ENCODE results near the gene MSI2. TPM values are rescaled to one million over a fixed set of nuclear protein-coding genes. Genes with fewer than 3 reads are reported as not detected.

Gene MSI2
- total RNA-seq, 1 donor from 2014 or later = 21.1 TPM

DNA sequence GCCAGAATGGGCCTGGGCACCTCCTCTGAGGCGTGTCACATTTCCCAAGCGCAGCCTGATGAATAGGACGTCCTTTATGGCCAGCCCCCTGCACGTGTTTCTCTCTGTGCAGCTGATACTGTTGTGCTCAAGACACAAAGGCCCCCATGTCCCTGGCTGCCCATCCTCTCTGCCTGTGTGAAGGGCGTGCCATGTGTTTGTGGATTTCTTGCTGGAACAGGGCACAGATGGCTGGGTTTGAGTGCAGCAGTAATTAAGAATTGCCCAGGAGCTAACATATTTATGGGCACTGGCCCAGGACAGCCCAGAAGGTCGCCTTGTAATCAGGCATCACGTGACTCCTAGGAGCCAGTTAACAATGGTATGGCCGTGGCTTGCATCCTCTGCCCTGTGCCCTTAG, 307.6 kb downstream of the MSI2 start:
- Histone ChIP-seq H3K27me3 (ENCODE audit: control insufficient read depth, insufficient read depth, low read length) (no peaks in the 10 kb centered on the region), H3K4me3 (ENCODE audit: low read depth, low read length) (no peak overlapping the region), H3K36me3 (ENCODE audit: control insufficient read depth, insufficient read depth, low read length) (peaks cover 1% of the 10 kb centered on the region)
- FAIRE-seq (peak; percentile 83), DNase-seq (ENCODE audit: low read depth) (no peak)
- TF ChIP-seq CTCF (IDR thresholded peaks at IDR 0.05; ENCODE audit: insufficient read depth, low read length, severe bottlenecking) = no peak

DNA sequence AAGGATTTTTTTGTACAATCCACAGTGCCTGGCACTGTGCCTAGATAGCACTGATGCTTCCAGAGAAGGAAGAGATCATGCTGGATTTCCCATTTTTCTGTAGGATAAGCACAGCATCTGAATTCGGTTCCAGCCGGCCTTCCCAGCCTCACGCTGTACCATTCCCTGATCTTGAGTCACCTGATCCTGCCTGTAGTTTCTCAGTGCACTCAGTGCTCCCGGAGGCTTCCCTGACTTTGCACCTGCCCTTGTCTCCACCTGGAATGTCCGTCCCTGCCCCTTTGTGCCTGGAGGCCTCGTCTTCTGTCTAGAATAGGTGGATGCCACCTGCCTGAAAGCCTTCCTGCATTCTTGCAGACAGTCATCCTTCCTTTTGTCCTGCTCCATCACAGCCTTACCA, 308.9 kb downstream of the MSI2 start:
- no peak for TF ChIP-seq CTCF (IDR thresholded peaks at IDR 0.05; ENCODE audit: insufficient read depth, low read length, severe bottlenecking)
- DNase-seq (ENCODE audit: low read depth) (no peak), FAIRE-seq (no peak)
- Histone ChIP-seq H3K36me3 (ENCODE audit: control insufficient read depth, insufficient read depth, low read length) (peaks cover 1% of the 10 kb centered on the region), H3K27me3 (ENCODE audit: control insufficient read depth, insufficient read depth, low read length) (no peaks in the 10 kb centered on the region), H3K4me3 (ENCODE audit: low read depth, low read length) (no peak overlapping the region)

GRCh38 chr17:57566721-57567120, 310.4 kb downstream of the MSI2 start:
- TF ChIP-seq CTCF (IDR thresholded peaks at IDR 0.05; ENCODE audit: insufficient read depth, low read length, severe bottlenecking) = no peak
- H3K4me3 ChIP-seq (ENCODE audit: low read depth, low read length) = no peak overlapping the region
- DNase-seq (ENCODE audit: low read depth) (no peak), FAIRE-seq (no peak)
- no peaks in the 10 kb centered on the region for H3K27me3 ChIP-seq (ENCODE audit: control insufficient read depth, insufficient read depth, low read length)
- peaks cover 1% of the 10 kb centered on the region for H3K36me3 ChIP-seq (ENCODE audit: control insufficient read depth, insufficient read depth, low read length)

DNA sequence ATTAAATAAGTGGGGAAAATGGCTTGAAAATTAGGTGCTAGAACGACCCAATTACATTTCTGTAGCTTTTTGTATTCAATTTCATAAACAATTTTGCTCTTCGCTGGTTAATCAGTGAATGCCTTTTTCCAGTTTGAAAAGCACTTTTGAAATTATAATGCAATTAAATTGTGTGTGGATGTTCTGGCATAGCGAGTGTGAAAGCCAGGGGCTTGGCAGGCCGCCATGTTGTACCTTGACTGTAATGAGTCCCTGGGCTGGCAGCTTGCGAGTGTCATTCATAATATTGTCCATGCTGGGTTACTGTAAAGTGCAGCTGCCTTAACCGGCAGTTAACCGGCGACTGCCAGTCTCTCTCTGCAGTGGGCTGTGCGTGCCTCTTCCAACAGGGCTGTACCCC, 310.9 kb downstream of the MSI2 start:
- H3K4me3 ChIP-seq (ENCODE audit: low read depth, low read length) = no peak overlapping the region
- FAIRE-seq = no peak

DNA sequence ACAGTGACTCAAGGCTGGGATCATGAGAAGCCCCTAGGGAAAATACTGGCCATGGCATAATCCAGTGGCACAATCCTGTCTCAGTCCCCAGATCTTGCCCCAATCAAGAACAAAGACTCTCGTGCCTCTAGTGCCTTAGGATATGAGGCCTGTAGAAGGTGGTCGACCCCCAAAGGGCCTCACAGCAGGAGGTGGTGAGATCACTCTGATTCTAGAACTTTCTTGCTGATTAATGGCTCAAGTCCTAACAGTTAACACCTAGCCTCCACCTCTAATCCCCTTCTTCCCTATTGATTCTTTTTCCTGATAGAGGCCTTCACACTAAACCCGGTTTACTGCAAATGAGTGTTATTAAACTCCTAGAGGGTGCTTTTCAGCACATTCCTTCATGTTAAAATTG, 312.0 kb downstream of the MSI2 start:
- H3K4me3 ChIP-seq (ENCODE audit: low read depth, low read length) = no peak overlapping the region
- H3K36me3 ChIP-seq (ENCODE audit: control insufficient read depth, insufficient read depth, low read length) = no peaks in the 10 kb centered on the region
- H3K27me3 ChIP-seq (ENCODE audit: control insufficient read depth, insufficient read depth, low read length) = no peaks in the 10 kb centered on the region
- no peak for DNase-seq (ENCODE audit: low read depth)
- no peak for TF ChIP-seq CTCF (IDR thresholded peaks at IDR 0.05; ENCODE audit: insufficient read depth, low read length, severe bottlenecking)
- FAIRE-seq = no peak

More for the DNA sequence above, 310.9 kb downstream of the MSI2 start:
- H3K27me3 ChIP-seq (ENCODE audit: control insufficient read depth, insufficient read depth, low read length) = no peaks in the 10 kb centered on the region
- DNase-seq (ENCODE audit: low read depth) = no peak
- TF ChIP-seq CTCF (IDR thresholded peaks at IDR 0.05; ENCODE audit: insufficient read depth, low read length, severe bottlenecking) = no peak
- peaks cover under 1% of the 10 kb centered on the region for H3K36me3 ChIP-seq (ENCODE audit: control insufficient read depth, insufficient read depth, low read length)

DNA sequence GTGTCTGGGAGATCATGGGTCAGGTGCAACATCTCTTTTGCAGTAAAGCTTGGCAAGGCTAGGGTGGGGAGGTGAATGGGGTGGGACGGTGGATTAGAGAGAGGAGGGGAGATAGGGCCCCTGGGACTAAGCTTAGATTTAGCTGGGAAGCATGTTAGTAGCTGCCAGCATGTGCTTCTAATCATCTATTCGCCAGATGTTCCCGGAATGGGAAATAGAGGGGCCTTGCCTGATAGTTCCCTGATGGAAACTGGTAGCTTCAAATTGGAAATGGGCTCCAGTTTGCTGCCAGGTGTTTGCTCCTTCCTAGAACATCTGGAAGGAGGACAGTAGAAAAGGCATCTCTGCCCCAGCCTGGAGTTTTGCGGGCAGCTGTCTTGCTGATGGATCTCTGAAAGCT, 312.7 kb downstream of the MSI2 start:
- no peak for TF ChIP-seq CTCF (IDR thresholded peaks at IDR 0.05; ENCODE audit: insufficient read depth, low read length, severe bottlenecking)
- DNase-seq (ENCODE audit: low read depth) (no peak), FAIRE-seq (no peak)
- H3K4me3 ChIP-seq (ENCODE audit: low read depth, low read length) = no peak overlapping the region
- H3K36me3 ChIP-seq (ENCODE audit: control insufficient read depth, insufficient read depth, low read length) = no peaks in the 10 kb centered on the region
- H3K27me3 ChIP-seq (ENCODE audit: control insufficient read depth, insufficient read depth, low read length) = no peaks in the 10 kb centered on the region

All from bronchial epithelial cell (primary cell).